Heart left ventricle (tissue), 13 donors: ENCODE data around the gene SYNPO.

Experiments used
- POLR2A ChIP-seq, 2 donors: fragments of 450-650 bp; IDR thresholded peaks; one replicate each; pipeline ENCODE4 v1.6.1; 2017; ENCODE audit warnings: antibody characterized with exemption in 2 of 2, mild to moderate bottlenecking in 2 of 2, moderate library complexity in 2 of 2
- TF ChIP-seq, protein P1 (sequence below), 12 donors: fragments of 200-600 bp; sonication (generic) in 4 of 12; IDR thresholded peaks; one replicate each; pipeline versions ENCODE4 v1.5.0 to v1.8.0; 2018 to 2022; ENCODE audit warnings: antibody characterized with exemption in 12 of 12, mild to moderate bottlenecking in 5 of 12
- donor health status: ischemic (EF 13 %, LVEDD 7.1; RV severe dilation, severe dysfunction).
- donor health status: DM: no; HTN: yes; CAD: no.
- donor health status: DM: no; HTN: no; CAD: no.
- donor health status: ischemic (EF 25% LVEDD 6.9; RV normal size, moderate dysfunction).
- donor health status: ischemic (EF 25% LVEDD 5.7; RV mildly dilated, moderate dysfunction).
- donor health status: ischemic (EF 35%, LVEDD 5.7; RV mildly dilated, moderate dysfunction).
- donor health status: nonischemic (EF 11% LVEDD 7.7; RV severe dilation, severe dysfunction).
- donor health status: DM: yes; HTN: yes; CAD: no.
- donor health status: PGD.
- donor health status: ischemic (EF 29% LVEDD 5.4; RV normal size, mild dysfunction).
- donor health status: nonischemic (EF 23%, LVEDD 6.1; RV moderate dilation, normal function).

DNA sequence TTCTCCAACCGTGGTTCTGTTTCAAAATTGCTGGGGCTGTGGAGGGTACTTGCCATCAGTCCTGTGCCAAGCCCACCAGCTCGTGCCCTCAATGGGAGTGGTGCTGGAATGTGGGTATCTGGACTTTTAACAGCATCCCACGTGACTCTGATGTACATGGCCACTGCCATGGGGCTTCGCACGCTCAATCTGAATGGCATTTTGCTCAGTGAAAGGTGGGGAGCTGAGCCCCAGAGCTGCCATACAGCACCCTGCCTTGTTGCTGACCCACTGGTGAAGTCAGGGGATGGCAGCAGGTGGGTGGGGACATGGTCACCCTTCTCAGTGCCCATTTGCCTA, 16.6 kb upstream of the SYNPO start:
- no peak for TF ChIP-seq POLR2A (IDR thresholded peaks at IDR 0.05)
- TF ChIP-seq, protein P1, sequence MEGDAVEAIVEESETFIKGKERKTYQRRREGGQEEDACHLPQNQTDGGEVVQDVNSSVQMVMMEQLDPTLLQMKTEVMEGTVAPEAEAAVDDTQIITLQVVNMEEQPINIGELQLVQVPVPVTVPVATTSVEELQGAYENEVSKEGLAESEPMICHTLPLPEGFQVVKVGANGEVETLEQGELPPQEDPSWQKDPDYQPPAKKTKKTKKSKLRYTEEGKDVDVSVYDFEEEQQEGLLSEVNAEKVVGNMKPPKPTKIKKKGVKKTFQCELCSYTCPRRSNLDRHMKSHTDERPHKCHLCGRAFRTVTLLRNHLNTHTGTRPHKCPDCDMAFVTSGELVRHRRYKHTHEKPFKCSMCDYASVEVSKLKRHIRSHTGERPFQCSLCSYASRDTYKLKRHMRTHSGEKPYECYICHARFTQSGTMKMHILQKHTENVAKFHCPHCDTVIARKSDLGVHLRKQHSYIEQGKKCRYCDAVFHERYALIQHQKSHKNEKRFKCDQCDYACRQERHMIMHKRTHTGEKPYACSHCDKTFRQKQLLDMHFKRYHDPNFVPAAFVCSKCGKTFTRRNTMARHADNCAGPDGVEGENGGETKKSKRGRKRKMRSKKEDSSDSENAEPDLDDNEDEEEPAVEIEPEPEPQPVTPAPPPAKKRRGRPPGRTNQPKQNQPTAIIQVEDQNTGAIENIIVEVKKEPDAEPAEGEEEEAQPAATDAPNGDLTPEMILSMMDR (IDR thresholded peaks at IDR 0.05) = no peak
